HEK293T (cell line): ENCODE data around the gene PTPN3.

Experiments used
- ARNT ChIP-seq: fragments of 450-650 bp; IDR thresholded peaks from 2 replicates; pipeline ENCODE4 v1.6.1; 2017; ENCODE audit warnings: mild to moderate bottlenecking
- FOXA1 ChIP-seq: fragments of 450-650 bp; IDR thresholded peaks from 2 replicates; pipeline ENCODE4 v1.6.1; 2016; ENCODE audit warnings: mild to moderate bottlenecking
- FOXK2 ChIP-seq: fragments of 450-650 bp; IDR thresholded peaks from 2 replicates; pipeline ENCODE4 v1.6.1; 2016; ENCODE audit warnings: mild to moderate bottlenecking
- PKNOX1 ChIP-seq: fragments of 450-650 bp; IDR thresholded peaks from 2 replicates; pipeline ENCODE4 v1.6.1; 2016
- SP1 ChIP-seq: fragments of 450-650 bp; IDR thresholded peaks from 2 replicates; pipeline ENCODE4 v1.6.1; 2017
- TARDBP ChIP-seq: fragments of 450-650 bp; IDR thresholded peaks from 2 replicates; pipeline ENCODE4 v1.6.1; 2016
- ZNF384 ChIP-seq: fragments of 450-650 bp; IDR thresholded peaks from 2 replicates; pipeline ENCODE4 v1.6.1; 2016

- no peak for TF ChIP-seq SP1
- TF ChIP-seq TARDBP = no peak
- no peak for TF ChIP-seq ZNF384
- no peak for TF ChIP-seq FOXA1
- no peak for TF ChIP-seq PKNOX1
- no peak for TF ChIP-seq ARNT
- TF ChIP-seq FOXK2 = no peak
Observed at GRCh38 chr9:109387206-109387605, 110.9 kb downstream of the PTPN3 start.
